Fibroblast of skin of right biceps (primary cell): ENCODE measurements around the gene HELZ.
"Not testable (repeated sequence)": the region's sequence is repeated elsewhere in the genome, so short reads cannot be mapped to it uniquely, and the experiment has no call there.

ENCODE experiments used
- DNase-seq: peaks from one replicate; pipeline ENCODE4 v3.0.0-alpha.2; 2013

HELZ gene

DNA sequence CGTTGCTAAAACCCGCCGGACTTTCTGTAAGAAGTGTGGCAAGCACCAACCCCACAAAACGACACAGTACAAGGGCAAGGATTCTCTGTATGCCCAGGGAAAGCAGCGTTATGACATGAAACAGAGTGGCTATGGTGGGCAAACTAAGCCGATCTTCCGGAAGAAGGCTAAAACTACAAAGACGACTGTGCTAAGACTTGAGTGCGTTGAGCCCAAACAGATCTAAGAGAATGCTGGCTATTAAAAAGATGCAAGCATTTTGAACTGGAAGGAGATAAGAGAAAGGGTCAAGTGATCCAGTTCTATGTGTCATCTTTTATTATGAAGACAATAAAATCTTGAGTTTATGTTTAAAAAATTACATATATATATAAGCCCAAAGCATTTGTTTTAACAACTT lies 20.3 kb downstream of the HELZ start:
- no peak for DNase-seq

DNA sequence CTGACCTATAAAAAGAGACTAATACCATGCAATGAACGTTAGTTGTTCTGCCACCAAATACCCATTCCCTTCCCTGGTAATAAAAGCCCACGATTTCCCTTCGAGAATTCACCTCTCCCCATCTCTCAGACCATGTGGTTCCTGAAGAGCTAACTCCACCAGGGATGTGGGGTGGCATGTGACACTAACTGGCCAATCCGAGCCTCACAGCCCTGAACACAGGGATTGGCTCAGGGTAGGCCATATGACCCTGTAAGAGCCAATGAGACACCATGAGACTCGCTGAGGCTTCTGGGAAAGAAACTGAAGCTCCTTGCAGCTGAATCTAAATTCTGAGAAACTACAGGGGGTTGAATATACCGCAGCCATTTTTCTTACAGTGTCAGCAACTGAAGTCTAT lies 21.1 kb downstream of the HELZ start:
- no peak for DNase-seq

GRCh38 chr17:67221062-67221998 lies 23.7 kb downstream of the HELZ start:
- peak; percentile 63 for DNase-seq

- DNase-seq, result peak; percentile 59
Observed at GRCh38 chr17:67218385-67218950, 26.5 kb downstream of the HELZ start.

- no peak for DNase-seq
Observed at GRCh38 chr17:67217446-67217845, 27.6 kb downstream of the HELZ start.

DNA sequence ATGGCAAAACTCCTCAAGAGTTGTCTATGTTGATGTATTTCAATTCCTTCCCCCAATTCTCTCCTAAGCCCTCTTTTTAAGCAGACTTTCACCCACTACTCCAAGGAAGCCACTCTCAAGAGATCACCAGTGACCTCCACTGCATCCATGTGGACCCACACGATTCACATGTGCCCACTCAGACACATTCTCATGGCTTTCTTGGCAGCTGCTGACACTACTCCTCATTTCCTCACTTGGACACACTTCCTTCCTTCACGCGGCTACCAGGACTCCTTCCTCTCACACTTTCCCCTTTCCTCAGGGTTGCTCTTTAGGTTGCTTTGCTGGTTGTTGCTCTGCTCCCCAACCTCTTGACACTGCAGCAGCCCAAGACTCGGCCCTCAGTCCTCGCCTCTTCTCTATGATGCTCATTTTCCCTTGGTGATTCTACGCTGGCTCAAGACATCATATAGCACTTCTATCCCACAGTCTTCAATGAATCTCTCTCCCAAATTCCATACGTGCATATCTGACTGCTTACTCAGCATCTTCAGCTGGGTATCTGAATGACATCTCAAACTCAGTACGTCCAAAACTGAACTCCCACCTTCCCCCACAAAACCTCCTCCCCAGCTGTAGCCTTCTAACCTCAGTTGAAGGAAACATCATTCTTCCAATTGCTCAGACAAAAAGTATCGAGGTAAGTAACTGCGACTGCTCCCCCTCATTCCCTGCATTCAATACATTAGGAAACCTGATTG lies 28.2 kb downstream of the HELZ start:
- peak; percentile 68 for DNase-seq

- DNase-seq, result no peak
Observed at GRCh38 chr17:67215991-67216421, 29.0 kb downstream of the HELZ start.

- peak; percentile 83 for DNase-seq
Observed at GRCh38 chr17:67212714-67213417, 32.1 kb downstream of the HELZ start.

- peak; percentile 75 for DNase-seq
Observed at GRCh38 chr17:67212231-67212630, 32.8 kb downstream of the HELZ start.

GRCh38 chr17:67211742-67212141 lies 33.3 kb downstream of the HELZ start:
- peak; percentile 66 for DNase-seq

GRCh38 chr17:67210915-67211314 lies 34.1 kb downstream of the HELZ start:
- DNase-seq, result no peak

GRCh38 chr17:67208232-67208631 lies 36.8 kb downstream of the HELZ start:
- peak; percentile 30 for DNase-seq

DNA sequence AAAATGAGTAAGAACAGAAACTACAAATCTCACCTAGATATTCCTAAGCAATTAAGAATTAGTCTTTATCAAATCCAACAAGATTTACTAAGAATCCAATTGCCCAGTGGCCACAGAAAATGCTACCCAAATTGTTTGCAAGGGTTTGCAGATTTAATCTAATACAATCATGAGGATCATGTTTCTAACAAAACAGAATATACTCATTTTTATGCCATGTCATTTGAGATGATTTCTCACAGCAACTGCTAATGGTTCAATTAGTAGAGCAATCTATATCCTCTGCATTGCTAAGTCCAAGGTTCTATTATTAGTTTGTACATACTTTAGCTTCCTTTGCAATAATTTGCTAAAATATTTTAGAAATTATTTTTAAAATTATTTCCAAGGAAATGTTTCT lies 41.2 kb downstream of the HELZ start:
- no peak for DNase-seq

DNA sequence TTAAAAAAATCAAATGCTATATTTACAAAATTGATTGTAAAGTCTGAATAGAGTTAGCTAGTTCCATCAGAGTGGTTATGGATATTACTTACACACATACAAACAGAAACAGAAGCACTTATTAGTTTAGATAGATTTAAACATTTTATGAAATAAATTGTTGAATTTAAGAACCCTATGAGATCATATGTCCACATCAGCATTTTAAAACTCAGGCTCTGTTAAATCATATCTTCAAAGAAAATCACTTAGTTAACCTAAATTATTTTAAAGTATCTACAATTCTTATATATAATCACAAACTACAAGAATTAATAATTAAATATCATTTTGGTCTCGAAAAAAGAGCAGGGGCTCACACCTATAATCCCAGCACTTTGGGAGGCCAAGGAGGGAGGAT lies 42.5 kb downstream of the HELZ start:
- DNase-seq, result no peak

- no peak for DNase-seq
Observed at GRCh38 chr17:67200727-67201301, 44.2 kb downstream of the HELZ start.

DNA sequence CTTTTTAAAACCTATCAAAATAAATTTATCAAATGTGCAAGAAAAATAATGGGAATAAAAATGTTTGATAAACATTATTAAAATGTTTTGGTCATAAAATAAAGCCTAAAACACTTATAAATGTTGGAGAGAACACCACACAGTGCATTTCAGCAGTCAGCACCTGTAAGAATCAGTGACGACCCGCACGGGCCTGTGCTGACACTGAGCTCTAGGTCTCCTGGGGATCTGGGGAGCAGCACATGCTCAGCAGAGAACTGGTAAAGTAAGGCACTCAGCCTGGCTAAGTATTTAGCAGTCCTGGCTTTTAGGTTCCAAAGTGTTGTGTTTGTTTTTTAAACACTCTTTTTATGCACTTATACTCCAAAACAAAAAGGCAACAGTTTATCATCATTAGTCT lies 46.9 kb downstream of the HELZ start:
- DNase-seq, result no peak

DNA sequence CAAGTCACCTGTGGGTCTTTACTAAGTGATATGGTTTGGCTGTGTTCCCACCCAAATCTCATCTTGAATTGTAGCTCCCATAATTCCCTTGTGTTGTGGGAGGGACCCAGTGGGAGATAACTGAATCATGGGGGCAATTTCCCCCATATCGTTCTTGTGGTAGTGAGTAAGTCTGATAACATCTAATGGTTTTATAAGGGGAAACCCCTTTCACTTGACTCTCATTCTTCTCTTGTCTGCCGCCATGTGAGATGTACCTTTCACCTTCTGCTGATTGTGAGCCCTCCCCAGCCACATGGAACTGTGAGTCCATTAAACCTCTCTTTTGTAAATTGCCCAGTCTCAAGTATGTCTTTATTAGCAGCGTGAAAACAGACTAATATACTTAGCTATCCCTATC lies 48.0 kb downstream of the HELZ start:
- not testable (repeated sequence) for DNase-seq

DNA sequence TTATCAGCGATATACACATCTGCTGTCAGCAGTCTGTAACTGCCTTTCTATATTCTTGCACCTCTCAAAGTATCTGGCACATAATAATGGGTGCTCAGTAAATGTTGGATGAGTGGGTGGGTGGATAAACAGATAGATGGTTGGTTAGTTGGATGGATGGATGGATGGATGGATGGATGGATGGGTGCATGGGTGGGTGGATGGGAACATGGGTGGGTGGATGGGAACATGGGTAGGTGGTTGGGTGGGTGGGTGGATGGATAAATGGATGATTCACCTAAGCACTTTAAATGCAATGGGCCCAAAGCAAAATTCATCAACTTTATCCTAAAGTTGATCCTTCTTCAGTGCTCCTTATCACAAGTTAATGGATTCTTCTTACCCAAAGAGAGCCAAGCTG lies 48.6 kb downstream of the HELZ start:
- no peak for DNase-seq

DNA sequence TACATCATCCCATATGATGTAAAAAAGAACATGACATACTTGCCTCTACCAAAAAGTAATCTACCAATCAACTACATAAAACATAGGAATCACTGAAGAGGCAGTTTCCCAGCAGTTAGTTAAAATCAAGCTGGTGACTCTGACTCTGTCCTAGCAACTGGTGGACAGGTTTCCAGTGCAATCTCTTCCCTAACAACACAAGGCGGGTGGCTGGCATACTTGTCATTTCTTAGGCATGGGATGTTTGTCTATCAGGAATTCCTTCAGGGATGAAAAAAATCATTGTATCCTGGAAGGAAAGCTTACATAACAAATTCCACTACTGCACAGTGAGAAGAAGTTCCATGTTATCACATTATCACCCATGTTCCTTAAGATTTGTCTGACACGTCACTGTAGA lies 50.9 kb downstream of the HELZ start:
- DNase-seq, result peak; percentile 76

- DNase-seq, result no peak
Observed at GRCh38 chr17:67187927-67188326, 57.1 kb downstream of the HELZ start.

- DNase-seq, result no peak
Observed at GRCh38 chr17:67186782-67187181, 58.2 kb downstream of the HELZ start.

GRCh38 chr17:67183531-67183930 lies 61.5 kb downstream of the HELZ start:
- DNase-seq, result peak; percentile 4

DNA sequence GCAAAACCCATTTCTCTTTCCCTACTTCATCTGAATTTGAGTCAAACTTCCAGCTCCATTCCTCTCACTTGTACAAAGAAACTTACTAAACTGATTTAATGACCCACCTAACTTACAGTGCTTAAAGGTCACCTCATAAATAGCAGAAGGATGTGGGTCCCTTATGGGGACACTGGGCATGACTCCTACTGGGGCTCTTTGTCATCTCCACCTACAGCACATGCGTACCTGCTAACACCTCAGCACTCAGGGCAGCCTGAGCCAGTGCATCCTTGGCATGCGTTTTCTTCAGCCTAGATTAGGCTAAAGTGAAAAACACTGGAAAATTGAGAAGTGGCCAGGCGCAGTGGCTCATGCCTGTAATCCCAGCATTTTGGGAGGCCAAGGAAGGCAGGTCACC lies 63.2 kb downstream of the HELZ start:
- no peak for DNase-seq
